Astrocyte of the cerebellum (primary cell): ENCODE data around the gene CXorf65.
A peak's percentile ranks its signal among the peaks of the same experiment; 100 is the strongest.

Source experiments
- DNase-seq: peaks from one replicate; pipeline ENCODE4 v3.0.0-alpha.2; 2011; ENCODE audit warnings: low read depth
- H3K4me3 ChIP-seq: 2 replicates; pipeline ENCODE4 v1.5.1; 2011; ENCODE audit warnings: mild to moderate bottlenecking, low read depth, low read length, moderate library complexity
- in situ Hi-C: cut with HindIII; loops from 2 replicates; pipeline ENCODE4 v1.10.0; 2017; ENCODE audit warnings: low sequenced_read_pairs
- TF ChIP-seq, protein P1 (sequence below): IDR thresholded peaks from 2 replicates; pipeline ENCODE4 v1.5.1; 2012; ENCODE audit warnings: low read length, low read depth, moderate library complexity, mild to moderate bottlenecking; ENCODE audit errors: missing control alignments

CXorf65 gene

DNA sequence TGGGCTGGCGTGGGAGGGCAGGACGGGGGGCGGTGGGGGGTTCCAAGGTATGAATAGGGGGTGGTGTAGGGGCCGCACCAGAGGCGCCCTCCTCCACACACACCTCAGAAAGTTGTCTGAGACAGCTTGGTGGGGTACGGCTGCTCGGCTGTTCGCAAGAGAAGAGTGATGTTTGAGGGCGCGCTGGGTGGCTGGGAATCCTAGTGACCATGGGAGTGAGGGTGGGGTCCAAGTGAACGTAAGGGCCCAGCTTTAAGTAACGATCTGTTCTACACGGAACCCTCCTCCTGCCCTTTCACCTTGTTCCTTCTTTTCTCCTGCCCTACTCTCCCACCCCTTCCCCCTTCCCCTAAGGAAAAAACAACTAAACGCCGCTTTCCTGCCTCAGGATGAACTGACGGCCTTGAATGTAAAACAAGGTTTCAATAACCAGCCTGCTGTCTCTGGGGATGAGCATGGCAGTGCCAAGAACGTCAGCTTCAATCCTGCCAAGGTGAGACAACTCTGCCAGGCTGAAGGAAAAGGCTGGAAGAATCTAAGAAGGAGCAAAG is 12.5 kb upstream of the CXorf65 start:
- TF ChIP-seq, protein P1, sequence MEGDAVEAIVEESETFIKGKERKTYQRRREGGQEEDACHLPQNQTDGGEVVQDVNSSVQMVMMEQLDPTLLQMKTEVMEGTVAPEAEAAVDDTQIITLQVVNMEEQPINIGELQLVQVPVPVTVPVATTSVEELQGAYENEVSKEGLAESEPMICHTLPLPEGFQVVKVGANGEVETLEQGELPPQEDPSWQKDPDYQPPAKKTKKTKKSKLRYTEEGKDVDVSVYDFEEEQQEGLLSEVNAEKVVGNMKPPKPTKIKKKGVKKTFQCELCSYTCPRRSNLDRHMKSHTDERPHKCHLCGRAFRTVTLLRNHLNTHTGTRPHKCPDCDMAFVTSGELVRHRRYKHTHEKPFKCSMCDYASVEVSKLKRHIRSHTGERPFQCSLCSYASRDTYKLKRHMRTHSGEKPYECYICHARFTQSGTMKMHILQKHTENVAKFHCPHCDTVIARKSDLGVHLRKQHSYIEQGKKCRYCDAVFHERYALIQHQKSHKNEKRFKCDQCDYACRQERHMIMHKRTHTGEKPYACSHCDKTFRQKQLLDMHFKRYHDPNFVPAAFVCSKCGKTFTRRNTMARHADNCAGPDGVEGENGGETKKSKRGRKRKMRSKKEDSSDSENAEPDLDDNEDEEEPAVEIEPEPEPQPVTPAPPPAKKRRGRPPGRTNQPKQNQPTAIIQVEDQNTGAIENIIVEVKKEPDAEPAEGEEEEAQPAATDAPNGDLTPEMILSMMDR: no peak
- no peak for DNase-seq
- peak overlapping the region; percentile 60 for H3K4me3 ChIP-seq
- in situ Hi-C loops: no loop called here

DNA sequence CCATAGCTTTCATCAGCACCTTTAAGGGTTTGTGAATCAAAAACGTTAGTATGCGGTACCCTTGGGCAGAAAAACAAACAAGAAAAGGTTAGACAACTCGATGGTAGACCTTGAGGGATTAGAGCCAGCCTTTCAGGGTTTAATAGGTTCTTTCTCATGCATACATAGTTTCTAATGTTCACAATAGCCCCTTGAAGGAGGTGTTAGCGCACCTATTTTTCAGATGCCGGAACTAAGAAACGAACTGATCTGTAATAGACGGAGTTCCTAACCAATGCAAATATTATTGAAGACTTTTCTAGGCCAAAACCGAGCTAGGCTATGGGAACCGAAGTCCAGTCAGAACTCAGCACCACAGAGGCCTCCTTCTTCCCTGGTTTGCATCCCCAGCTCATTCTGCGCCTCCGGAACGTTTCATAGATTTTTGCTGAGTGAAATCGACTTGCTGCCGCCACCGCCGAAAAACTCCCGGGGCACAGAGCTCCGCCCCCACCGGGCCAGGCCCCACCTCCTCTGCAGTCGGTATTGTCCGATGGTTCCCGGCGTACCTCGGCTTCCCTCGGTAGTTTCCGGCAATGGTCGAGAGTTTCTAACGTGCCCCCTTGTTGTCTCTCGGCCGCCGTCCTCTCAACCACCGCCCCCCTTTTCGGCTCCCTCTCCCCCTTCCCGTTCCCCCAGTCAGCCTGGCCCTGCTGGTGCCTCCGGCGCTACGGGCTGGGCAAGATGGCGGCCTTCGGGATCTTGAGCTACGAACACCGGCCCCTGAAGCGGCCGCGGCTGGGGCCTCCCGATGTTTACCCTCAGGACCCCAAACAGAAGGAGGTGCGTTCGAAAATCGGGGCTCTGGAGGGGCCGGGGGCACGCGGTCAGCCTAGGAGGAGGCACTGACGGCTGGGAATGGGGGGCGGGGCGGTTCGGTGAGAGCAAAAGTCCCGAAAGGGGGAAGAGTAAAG is 11.8 kb upstream of the CXorf65 start, which contains the start of gene MED12:
Gene MED12, plus strand, starts transcription at position 565 of the 953 bp plus-strand sequence. Its CDS starts 159 bp downstream, at position 724.
- in situ Hi-C loops: no loop called here
- DNase-seq: peak; percentile 61
- H3K4me3 ChIP-seq: peak within 1 kb of the TSS; percentile 60
- TF ChIP-seq, protein P1: no peak

DNA sequence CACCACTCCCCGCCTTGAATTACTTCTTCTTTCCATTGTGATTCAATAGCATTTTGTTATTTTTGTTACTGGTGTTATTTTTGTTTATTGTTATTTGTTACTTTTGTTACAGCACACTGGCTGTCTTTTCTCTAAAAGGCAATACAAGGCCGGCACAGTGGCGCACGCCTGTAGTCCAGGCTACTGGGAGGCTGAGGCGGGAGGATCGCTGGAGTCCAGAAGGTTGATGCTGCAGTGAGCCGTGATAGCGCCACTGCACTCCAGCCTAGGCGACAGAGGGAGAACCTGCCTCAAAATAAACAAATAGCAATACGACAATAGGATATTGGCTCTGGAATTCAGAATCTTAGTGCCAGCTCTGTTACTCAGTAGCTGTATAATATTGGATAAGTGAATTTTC is 10.8 kb upstream of the CXorf65 start:
- DNase-seq: no peak
- TF ChIP-seq, protein P1: no peak
- in situ Hi-C loops: no loop called here
- no peak overlapping the region for H3K4me3 ChIP-seq

DNA sequence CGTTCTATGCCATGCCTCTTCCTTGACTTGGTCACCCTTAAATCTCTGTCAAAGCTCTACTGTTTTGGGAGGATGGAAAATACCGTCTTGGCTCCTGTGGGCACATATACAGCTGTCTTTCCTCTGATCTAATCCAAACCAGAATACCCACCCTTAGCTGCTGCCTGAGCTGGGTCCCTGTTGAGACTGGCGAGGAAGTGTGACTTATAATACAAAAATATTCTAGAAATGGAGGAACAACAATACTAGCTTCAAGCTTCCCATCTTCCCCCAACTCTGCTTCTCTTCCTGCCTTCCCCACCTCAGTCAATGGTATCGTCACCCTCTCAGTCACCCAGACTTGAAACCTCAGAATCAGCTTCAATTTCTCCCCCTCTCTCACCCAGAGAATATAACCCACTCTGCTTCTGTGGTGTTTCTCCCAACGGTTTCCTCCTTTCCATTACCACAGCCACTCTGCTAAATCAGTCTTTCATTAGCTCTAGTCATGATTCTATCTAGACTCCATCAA is 5.4 kb upstream of the CXorf65 start:
- H3K4me3 ChIP-seq: no peak overlapping the region
- no peak for DNase-seq
- in situ Hi-C loops: no loop called here
- TF ChIP-seq, protein P1: no peak

DNA sequence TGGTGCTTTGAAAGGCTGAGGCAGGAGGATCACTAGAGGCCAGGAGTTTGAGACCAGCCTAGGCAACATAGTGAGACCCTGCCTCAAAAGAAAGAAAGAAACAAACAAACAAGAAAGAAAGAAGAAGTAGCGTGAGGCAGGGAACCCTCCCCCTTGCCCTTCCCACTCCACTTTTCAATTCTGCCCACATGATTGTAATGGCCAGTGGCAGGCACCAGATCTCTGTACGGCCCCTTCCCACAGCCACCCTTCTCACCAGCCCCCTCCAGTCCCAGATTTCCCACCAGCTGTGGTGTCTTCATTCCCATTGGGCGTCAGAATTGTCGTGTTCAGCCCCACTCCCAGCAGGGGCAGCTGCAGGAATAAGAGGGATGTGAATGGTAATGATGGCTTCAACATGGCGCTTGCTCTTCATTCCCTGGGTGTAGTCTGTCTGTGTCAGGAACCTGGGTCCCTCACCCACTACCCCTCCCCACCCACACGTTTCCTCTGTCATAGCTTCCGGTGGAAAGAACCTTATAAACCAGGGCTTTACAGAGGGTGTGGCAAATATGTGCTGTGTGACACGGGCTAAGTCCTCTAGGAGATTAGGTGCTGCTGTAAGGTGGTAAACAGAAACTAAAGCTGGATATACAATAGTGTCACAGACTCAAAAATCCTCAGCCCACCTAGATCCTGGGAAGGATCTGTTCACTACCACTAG is 4.8 kb upstream of the CXorf65 start, which contains the start of gene IL2RG:
Gene IL2RG, minus strand, starts transcription at position 437 of the 703 bp plus-strand sequence. Its CDS starts 38 bp downstream, at position 399.
- TF ChIP-seq, protein P1: no peak
- in situ Hi-C loops: no loop called here
- H3K4me3 ChIP-seq: no peak within 1 kb of the TSS
- DNase-seq: no peak

DNA sequence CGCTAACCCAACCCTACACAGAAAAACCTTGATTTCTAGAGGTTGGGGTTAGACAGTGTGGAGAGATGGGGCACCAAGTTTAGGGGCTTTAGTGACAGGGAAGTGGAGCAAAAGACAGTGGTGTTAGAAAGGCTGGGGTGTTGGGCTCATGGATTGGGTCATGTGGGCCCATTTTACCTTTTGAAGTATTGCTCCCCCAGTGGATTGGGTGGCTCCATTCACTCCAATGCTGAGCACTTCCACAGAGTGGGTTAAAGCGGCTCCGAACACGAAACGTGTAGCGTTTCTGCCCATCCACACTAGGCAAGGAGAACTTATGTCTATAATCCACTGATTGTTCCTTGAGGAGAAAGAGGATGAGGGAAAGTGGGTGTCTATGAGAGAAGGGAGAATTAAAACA is 2.5 kb upstream of the CXorf65 start:
- in situ Hi-C loops: no loop called here
- no peak overlapping the region for H3K4me3 ChIP-seq
- no peak for DNase-seq
- TF ChIP-seq, protein P1: no peak
